Loucy (cell line): ENCODE results near the gene L3MBTL4.

Experiments used
- CTCF ChIP-seq: fragments of 200-600 bp; sonication (generic); conservative IDR thresholded peaks from 2 replicates; pipeline ENCODE4 v1.5.1; 2014; ENCODE audit warnings: mild to moderate bottlenecking, antibody characterized with exemption, low read length
- EZH2phosphoT487 ChIP-seq: fragments of 200-600 bp; IDR thresholded peaks from 2 replicates; pipeline ENCODE4 v1.6.1; 2018; ENCODE audit warnings: antibody characterized with exemption, mild to moderate bottlenecking, moderate library complexity, borderline replicate concordance

GRCh38 chr18:5961828-5962150 is 452.9 kb downstream of the L3MBTL4 start:
- TF ChIP-seq CTCF (no peak), EZH2phosphoT487 (no peak)
